ENCODE measurements around the gene DOCK1.

GRCh38 chr10:127267442-127267841 is 362.2 kb downstream of the DOCK1 start:
- TF ChIP-seq CTCF (IDR thresholded peaks at IDR 0.05 in 4 of 5, conservative IDR thresholded peaks at IDR 0.05 in 1 of 5), result no peak
- no peak for TF ChIP-seq POLR2A (IDR thresholded peaks at IDR 0.05)

Data from gastrocnemius medialis (tissue), 4 donors.